Measurements from ENCODE around the gene SLC35F1.

DNA sequence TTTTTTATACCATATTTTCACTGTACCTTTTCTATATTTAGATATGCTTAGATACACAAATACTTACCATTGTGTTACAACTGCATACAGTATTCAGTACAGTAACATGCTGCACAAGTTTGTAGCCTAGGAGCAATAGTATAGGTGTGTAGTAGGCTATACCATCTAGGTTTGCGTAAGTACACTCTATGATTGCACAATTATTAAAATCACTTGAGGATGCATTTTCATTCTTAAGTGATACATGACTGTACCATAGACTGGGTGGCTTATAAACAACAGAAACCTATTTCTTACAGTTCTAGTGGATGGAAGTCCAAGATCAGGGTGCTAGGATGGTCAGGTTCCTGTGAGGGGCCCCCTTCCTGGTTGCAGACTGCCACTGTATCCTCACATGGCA lies 234.1 kb downstream of the SLC35F1 start:
- no peak for TF ChIP-seq POLR2A (IDR thresholded peaks at IDR 0.05)
- TF ChIP-seq, protein P1, sequence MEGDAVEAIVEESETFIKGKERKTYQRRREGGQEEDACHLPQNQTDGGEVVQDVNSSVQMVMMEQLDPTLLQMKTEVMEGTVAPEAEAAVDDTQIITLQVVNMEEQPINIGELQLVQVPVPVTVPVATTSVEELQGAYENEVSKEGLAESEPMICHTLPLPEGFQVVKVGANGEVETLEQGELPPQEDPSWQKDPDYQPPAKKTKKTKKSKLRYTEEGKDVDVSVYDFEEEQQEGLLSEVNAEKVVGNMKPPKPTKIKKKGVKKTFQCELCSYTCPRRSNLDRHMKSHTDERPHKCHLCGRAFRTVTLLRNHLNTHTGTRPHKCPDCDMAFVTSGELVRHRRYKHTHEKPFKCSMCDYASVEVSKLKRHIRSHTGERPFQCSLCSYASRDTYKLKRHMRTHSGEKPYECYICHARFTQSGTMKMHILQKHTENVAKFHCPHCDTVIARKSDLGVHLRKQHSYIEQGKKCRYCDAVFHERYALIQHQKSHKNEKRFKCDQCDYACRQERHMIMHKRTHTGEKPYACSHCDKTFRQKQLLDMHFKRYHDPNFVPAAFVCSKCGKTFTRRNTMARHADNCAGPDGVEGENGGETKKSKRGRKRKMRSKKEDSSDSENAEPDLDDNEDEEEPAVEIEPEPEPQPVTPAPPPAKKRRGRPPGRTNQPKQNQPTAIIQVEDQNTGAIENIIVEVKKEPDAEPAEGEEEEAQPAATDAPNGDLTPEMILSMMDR (IDR thresholded peaks at IDR 0.05), result no peak

Measured in lower leg skin (tissue), 3 donors.